Islet precursor cell (in vitro differentiated cells): Measurements from ENCODE around the gene ZSWIM8.

Experiments
- DNase-seq: peaks from one replicate; pipeline ENCODE4 v3.0.0-alpha.2; 2018

Gene ZSWIM8

DNA sequence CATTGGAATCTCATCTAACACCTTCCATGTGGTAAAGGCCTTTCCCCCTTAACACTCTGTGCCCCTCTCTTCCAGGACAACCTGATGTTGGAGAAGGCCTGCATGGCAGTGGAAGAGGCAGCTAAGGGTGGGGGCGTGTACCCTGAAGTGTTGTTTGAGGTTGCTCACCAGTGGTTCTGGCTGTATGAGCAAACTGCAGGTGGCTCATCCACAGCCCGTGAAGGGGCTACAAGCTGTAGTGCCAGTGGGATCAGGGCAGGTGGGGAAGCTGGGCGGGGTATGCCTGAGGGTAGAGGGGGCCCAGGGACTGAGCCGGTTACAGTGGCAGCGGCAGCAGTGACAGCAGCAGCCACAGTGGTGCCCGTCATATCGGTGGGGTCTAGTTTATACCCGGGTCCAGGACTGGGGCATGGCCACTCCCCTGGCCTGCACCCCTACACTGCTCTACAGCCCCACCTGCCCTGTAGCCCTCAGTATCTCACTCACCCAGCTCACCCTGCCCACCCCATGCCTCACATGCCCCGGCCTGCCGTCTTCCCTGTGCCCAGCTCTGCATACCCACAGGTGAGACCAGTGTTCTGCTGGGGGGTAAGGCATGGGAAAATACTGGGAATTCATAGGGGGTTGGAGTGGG lies 13.6 kb downstream of the ZSWIM8 start:
- DNase-seq, result no peak

DNA sequence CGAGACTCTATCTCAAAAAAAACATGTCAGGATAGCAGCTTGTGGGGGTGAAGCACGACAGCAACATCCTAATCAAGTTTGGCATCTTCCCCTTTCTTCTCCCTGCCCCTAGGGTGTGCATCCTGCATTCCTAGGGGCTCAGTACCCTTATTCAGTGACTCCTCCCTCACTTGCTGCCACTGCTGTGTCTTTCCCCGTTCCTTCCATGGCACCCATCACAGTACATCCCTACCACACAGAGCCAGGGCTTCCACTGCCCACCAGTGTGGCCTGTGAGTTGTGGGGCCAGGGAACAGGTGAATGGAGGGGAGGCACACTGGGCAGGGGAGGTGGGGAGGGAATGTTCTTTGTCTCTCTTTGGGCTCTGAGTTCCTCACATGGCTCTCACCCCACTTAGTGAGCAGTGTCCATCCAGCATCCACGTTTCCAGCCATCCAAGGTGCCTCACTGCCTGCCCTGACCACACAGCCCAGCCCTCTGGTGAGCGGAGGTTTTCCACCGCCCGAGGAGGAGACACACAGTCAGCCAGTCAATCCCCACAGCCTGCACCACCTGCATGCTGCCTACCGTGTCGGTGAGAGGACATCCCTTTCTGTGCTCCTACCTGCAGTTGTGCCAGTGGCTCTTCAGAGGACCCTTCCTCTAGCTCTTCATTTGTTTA lies 14.6 kb downstream of the ZSWIM8 start:
- no peak for DNase-seq

DNA sequence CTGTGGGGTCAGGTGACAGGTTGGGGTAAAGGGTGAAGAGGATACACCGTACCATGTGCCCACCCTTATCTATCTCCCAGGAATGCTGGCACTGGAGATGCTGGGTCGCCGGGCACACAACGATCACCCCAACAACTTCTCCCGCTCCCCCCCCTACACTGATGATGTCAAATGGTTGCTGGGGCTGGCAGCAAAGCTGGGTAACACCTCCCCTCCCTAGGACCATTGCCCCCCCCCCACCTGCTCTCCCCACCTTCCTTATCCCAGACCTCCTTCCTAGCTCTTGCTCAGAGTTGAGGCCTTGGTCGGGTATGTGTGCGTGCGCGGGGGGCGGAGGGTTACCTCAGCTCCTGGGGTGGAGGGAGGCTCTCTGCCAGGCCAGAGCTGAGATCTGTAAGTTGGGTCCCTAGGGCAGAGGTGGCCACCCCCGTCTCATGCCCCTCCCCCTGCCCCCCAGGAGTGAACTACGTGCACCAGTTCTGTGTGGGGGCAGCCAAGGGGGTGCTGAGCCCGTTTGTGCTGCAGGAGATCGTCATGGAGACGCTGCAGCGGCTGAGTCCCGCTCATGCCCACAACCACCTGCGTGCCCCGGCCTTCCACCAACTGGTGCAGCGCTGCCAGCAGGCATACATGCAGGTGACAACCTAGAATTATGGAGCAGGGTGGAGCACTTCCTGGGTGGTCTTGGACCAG lies 15.3 kb downstream of the ZSWIM8 start:
- DNase-seq, result no peak

DNA sequence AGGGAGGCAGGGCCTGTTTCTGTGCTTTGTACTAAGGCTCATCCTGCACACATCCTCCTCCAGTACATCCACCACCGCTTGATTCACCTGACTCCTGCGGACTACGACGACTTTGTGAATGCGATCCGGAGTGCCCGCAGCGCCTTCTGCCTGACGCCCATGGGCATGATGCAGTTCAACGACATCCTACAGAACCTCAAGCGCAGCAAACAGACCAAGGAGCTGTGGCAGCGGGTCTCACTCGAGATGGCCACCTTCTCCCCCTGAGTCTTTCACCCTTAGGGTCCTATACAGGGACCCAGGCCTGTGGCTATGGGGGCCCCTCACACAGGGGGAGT lies 15.8 kb downstream of the ZSWIM8 start:
- DNase-seq, result no peak

DNA sequence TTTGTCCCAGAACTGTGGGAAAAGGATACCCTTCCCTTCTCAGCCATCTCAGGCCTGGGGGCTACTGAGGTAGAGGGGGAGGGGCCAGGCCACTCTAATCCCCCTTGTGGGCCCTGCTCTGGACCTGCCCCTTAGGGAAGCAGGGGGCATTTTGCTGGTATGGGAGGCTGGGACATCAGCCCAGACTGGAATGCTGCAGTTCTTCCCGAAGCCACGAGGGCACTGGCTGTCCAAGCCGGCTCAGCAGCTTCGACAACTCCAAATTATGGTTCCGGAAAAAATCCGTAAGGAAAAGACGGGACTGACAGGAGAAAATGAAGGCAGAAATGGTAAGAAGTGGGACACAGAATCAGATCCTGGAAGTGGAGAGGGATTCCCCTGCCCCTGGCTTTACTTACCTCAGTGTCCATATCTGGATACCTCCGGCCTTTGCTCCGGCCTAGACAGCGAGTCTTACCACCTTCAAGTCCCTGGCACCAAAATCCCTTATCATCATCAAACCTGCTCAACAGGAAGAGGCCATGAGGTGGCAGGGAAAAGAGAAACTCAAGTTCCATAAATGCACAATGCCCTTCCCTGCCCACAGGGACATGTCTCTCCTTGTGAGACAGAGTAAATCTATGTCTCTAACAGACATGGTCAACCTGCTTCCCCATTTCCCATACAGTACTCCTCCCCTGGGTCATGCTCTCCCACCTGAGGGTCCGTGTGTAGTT lies 17.0 kb downstream of the ZSWIM8 start:
- DNase-seq, result no peak

DNA sequence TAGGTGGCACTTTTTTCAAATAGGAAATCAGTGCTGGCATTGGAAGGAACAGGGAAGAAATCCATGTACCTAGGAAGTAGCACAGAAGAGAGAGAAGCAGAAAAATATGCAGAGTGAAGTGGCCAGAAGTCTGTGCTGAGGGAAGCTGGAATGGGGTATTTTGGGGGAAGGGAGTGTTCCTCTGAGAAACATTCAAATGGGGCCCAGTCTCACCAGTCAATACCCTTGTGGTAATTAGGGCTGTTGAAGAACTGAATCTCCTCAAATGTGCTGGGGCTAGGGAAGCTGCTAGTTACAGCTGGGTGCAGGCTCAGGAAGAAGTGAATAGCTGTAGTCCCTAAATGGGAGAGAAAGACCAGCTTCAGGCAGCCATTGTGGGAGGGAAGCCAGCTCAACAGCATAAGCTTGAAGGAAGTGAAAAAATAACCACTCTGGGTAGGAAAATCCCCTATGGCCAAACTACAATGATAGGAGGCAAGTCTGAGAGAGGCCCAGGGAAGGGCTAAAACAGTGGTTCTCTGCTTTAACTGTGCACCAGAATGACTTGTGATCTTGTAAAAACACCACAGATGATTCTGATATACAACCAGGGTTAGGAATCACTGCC lies 18.4 kb downstream of the ZSWIM8 start:
- no peak for DNase-seq

DNA sequence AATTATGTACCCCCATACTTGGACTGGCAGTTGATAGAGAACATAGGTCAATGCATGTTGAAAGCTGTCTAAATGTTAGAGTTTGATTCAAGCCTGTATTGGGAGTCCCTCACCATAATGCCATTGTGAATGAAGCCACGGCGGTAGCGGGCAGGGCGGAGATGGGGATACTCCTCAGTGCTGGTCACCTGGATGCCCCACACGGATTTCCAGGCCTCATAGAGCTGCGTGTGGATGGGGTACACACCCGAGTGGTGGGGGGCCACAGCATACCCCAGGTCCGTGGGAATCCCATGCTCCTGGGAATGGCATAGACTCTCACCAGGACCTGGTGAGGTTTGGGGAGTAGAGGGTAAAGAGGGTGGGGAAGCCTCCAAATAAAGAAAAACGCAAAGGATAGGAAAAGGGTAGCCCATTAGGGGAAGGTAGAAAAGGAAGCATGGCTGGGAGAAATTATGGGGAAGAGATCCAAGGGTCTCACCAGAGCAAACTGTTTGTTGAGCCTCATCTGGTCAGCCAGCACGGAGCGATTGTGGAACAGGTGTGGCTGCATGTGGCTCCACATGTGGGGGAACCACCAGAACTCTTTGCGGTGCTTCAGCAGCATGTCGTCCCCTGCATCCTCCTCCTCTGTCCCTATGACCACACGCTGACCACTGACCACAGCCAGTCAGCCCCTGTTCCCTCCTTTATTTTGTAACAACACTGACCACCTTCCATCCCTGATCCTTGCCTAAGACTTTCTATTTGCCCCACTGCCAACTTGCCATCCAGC lies 21.0 kb downstream of the ZSWIM8 start:
- no peak for DNase-seq

DNA sequence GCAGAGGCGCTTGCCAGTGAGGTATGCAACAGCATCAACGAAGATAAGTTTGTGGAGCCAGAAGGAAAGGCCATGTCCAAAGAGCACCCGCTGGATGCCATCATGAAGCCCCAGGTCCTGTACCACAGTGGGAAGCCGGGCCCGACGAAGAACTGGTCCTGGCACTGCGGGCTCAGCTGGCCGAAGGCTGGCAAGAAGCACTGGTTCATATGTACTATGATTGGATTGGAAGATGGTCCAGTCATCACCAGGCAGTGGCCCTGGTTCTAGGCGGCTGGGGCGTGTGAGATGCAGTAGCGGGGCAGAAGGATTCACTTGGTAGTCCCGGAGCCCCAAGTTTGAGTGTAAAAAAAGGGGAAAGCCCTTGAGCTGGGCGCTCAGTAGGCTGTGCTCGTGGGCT lies 22.1 kb downstream of the ZSWIM8 start:
- DNase-seq, result no peak

DNA sequence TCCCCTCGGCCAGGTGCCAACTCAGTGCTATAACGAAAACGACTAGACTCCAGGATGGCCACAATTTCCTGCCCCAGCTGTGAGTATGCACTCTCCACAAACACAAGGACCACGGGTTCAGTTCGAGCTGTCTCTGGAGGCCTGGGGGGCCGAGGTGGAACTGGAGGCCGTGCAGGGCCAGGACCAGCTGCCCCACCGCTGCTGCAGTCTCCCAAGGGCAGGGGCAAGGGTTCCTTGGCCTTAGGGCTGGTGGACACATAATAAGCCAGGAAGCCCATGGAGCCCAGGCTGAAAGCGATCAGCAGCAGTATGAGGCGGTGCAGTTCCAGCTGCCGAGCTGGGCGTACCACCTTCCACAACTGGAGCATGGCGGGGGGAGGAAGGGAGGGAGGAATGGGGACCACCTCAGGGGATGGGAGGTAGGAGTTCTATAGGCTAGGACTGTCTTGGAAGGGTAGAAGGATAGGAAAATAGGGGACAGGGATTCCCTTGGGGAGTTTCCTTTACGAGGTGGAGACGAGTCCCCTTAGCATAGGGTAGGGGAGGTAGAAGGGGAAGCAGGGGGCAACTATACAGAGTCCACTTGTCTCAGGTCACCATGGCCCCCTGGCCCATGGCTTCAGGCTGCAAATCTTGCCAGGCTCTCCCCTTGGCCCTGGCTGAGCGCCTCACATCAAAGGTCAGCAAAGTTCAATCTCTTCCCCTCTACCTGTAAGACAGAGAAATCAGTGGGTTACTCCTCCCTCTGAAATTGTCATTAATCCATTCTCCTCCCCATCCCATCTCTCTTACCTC lies 22.8 kb downstream of the ZSWIM8 start:
- no peak for DNase-seq

DNA sequence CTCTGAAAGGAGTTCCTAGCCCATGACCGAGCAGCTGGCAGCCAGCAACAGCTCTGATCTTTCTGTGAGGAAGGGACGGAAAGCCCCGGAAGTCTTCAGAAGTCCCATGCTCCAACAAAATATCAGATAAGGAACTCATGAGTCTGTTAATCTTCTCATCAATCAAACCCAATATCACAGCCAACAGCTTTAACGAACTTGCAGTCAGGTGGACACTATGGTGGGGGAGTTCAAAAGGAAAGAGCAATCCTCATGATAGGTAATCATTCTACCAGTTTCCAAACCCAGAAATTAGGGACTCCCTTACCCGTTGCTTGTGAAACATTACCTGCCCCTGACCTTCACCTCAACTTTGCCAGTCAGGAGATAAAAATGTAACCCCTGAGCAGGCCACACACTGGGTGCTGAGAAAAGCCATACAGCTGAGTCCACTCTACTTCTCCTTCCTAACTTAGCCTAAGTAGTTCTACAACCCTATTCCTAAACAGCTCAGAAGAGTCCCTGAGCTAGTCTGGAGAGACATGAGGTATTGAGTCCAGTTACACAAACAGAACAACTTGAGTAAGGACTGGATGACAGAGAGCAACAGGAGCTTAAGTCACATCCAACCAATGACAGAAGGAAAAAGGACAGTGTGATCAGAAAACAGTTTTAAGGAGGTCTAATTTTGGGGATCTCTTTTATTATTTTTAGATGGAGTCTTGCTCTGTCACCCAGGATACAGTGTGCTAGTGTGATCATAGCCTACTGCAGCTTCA lies 23.8 kb downstream of the ZSWIM8 start:
- no peak for DNase-seq

DNA sequence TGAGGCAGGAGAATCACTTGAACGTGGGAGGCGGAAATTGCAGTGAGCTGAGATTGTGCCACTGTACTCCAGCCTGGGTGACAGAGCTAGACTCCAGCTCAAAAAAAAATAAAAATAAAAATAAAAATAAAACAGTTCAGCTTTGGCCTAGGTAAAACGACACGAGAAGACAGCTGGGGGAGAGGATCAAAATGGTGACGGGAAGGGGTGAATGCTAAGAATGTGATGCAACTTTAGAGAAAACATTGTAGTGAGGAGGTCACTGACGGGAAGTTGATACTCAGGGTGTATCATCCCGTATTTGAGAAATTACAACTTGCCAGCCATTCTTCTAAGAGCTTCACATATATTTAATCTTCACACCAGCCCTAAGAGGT lies 24.9 kb downstream of the ZSWIM8 start:
- no peak for DNase-seq

DNA sequence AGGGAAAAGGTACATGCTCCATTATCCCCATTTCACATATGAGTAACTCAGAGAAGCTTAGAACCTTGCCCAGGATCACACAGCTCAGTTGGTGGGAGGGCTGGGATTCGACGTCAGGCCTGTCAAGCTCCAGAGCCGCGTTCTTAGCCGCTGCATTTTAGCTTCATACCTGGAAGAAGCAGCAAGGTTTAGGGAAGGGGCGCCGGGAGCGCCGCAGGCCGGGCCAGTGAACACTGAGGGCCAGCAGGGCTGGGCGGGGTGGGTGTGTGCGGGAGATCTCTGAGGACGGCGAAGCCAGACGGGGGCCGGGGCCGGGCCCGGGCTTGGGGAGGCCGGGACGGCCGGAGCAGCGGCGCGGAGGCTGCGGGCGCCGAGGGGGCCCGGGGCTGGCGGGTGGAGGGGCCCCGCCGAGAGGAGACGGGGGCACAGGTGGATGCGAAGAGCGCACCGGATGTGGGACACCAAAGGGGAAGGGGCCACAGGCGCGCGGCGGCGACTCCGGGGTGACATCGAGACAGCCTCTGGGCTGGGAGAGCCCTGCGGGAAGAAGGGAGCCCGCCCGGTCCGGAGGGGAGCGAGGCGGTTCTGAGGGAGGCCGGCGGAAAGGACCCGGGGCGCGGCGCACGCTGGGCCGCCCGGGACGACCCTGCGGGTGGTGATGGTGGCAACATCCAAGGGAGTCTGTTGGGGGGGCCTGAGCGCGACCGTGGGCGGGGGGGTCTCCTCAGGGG lies 25.5 kb downstream of the ZSWIM8 start:
- DNase-seq, result peak; percentile 75

DNA sequence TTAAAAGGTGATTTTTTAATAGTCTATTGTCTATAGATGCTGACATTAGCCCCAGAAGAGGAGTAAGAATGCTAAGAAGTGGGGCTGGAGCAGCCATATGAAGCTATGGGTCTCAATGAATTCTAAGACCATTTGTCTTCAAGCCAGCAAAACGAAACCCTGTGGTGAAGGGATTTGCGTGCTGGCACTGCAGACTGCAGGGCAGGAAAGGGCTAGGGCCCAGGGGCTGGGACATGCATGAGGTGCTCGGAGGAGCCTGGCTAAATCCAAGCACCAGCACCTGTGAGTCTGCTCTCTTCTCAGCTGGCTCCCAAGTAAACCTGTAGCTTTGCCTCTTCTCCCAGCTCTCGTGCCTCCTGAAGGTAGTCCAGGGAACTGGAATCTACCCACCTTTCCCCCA lies 27.3 kb downstream of the ZSWIM8 start:
- DNase-seq, result no peak

DNA sequence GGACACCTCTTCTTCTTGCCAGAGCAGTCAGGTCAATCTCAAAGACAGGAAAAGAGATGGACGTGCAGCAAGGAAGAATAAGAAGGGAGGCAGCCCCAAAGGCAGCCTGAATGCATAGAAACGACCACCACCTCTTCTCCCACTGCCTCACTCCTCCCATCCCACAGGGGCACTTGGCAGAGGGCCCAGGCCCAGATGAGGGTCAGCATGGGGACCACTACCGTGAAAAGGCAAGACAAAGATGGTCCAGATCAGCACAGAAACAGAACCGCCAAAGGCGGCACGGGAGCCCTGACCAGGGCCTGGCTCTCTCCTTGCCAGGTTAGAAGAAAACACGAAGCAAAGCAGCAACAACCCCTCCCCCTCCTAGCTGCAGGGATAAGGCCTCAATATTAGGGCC lies 27.9 kb downstream of the ZSWIM8 start:
- DNase-seq, result no peak

DNA sequence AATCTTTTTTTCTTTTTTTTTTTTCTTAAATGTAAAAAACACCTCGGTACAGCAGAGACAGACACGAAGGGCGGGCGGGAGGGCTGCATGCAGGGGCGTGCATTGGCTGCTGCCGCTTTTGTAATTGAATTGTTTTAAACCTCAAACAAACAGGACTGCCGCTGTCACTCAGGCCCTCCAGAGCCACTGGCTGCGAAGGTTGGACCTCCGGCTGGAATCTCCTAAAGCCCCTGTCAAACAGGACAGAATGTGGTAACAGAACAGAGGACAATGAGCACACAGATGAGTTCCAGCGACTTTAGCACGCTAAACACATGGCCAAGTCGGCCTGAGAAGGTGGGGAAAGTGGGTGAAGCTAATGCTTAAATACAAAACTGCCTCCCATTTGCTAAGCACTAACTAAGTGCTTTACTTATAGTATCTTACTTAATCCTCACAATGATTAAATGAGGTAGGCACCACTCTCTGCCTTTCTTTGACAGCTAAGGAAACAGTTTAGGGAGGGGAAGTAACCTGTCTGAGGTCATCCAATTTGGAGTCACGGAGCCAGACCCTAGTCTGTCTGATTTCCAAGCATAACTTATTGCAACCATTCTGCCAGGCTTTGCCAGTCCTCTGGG lies 29.0 kb downstream of the ZSWIM8 start:
- no peak for DNase-seq

DNA sequence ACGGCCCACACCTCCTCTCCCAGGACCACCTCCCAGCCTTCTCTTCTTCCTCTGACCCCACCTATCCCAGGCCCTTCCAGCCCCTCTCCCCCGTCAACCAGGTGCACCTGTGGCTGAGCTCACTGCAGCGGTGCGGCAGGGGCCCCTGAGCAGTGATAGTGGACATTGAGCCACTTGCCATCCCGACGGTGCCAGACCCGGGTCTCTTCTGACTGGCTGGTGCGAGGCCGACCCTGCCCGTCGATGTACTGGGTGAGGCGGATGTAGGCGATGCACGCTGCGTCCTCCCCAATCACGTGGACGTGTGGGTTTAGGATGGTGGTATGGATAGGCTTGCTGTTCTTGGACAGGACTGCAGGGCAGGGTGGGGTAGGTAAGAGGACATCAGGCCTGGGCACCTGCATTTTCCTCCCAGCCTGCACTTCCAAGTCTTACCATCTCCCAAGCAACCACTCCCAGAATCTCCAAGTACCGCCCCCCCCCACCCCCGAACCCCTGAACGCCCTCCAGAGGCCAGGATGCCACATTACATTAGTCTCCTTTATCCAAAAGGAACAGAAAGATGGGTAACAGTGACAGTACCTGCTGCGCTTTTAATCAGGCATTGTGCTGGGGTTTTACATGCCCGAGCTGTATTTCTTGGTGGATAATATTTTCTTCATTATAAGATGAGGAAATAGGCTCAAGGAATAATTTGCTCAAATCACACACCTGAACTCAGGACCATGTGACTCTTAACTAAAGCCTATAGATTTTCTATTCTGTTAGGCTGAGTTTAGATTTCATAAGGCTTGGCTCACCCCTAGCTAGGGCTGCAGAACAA lies 29.7 kb downstream of the ZSWIM8 start:
- peak; percentile 74 for DNase-seq

DNA sequence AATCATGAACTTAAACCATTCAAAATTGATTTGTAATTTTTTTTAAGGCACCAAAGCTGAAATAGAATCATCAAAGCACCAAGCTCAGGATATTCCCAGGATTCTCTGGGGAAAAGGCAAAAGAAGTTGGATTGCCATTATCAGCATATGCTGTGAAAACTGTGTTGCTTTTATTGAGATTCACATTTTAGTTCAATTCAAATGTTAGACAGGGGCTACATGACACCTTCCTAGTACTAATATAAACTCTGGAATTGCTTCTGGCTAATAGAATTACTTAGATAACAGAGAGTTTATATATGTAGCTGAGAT lies 30.3 kb downstream of the ZSWIM8 start:
- no peak for DNase-seq

DNA sequence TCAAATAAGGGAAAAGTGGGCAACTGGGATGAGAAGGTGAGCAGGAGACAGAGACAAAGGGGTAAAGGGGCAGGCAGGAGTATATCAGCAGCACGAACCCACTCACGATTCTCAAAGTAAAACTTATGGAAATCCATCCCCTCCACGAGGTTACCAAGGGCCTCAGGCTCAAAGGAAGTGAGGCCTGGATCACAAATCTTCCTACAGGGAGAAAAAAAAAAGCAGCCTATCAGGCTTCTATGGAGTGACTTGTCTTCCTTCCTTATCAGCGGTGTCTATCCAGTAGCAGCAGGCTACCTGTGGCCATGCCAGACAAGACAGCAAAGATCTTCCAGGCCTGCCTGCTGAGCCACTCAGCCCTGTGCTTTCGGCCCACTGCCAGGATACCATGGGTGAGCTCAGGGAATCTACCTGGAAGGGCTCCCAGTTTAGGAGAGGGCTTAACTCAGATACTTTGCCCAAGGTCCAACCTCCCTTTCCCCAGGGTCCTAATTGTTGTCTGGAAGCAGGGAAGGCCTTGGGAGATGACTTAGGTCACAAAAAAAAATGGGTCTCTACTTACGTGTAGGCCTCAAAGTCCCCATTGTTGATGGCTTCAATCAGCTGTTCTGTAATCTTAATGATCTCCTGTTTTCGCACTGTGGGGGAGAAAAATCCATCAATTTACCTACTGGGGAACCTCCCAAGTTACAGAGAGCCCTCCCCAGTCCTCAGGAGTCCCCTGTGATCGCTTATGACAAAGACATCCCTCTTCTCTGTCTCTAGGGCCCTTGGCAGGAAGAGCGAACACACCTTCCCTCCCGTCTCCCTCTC lies 31.7 kb downstream of the ZSWIM8 start:
- DNase-seq, result no peak
